ENCODE results near the gene GSTP1.
A peak's percentile ranks its signal among the peaks of the same experiment; 100 is the strongest.

Gene GSTP1

GRCh38 chr11:67564230-67564629 lies 19.4 kb upstream of the GSTP1 start:
- no peak for TF ChIP-seq CTCF (conservative IDR thresholded peaks at IDR 0.05; ENCODE audit: low read depth, low read length)

GRCh38 chr11:67571443-67571842 lies 12.2 kb upstream of the GSTP1 start:
- H3K4me3 ChIP-seq (ENCODE audit: low read length), result no peak overlapping the region
- no peak for DNase-seq (ENCODE audit: low read depth)
- TF ChIP-seq CTCF (conservative IDR thresholded peaks at IDR 0.05; ENCODE audit: low read depth, low read length), result no peak

More at GRCh38 chr11:67564230-67564629, 19.4 kb upstream of the GSTP1 start:
- H3K4me3 ChIP-seq (ENCODE audit: low read length), result no peak overlapping the region
- DNase-seq (ENCODE audit: low read depth), result no peak

GRCh38 chr11:67572305-67572704 lies 11.3 kb upstream of the GSTP1 start:
- no peak for TF ChIP-seq CTCF (conservative IDR thresholded peaks at IDR 0.05; ENCODE audit: low read depth, low read length)
- no peak for DNase-seq (ENCODE audit: low read depth)
- H3K4me3 ChIP-seq (ENCODE audit: low read length), result no peak overlapping the region

GRCh38 chr11:67572747-67573419 lies 10.7 kb upstream of the GSTP1 start:
- no peak for DNase-seq (ENCODE audit: low read depth)
- peak; percentile 86 for TF ChIP-seq CTCF (conservative IDR thresholded peaks at IDR 0.05; ENCODE audit: low read depth, low read length)
- no peak overlapping the region for H3K4me3 ChIP-seq (ENCODE audit: low read length)

GRCh38 chr11:67574938-67575337 lies 8.7 kb upstream of the GSTP1 start:
- TF ChIP-seq CTCF (conservative IDR thresholded peaks at IDR 0.05; ENCODE audit: low read depth, low read length), result no peak
- no peak overlapping the region for H3K4me3 ChIP-seq (ENCODE audit: low read length)
- DNase-seq (ENCODE audit: low read depth), result no peak

- no peak overlapping the region for H3K4me3 ChIP-seq (ENCODE audit: low read length)
- no peak for TF ChIP-seq CTCF (conservative IDR thresholded peaks at IDR 0.05; ENCODE audit: low read depth, low read length)
- no peak for DNase-seq (ENCODE audit: low read depth)
Observed at GRCh38 chr11:67576735-67577475, 6.7 kb upstream of the GSTP1 start.

GRCh38 chr11:67577951-67578350 lies 5.7 kb upstream of the GSTP1 start:
- no peak overlapping the region for H3K4me3 ChIP-seq (ENCODE audit: low read length)
- TF ChIP-seq CTCF (conservative IDR thresholded peaks at IDR 0.05; ENCODE audit: low read depth, low read length), result no peak
- DNase-seq (ENCODE audit: low read depth), result no peak
